ENCODE data around the gene PTH2R.
"Not testable (repeated sequence)": the region's sequence is repeated elsewhere in the genome, so short reads cannot be mapped to it uniquely, and the experiment has no call there.

The PTH2R gene

GRCh38 chr2:208396796-208397195, 9.8 kb upstream of the PTH2R start:
- not testable (repeated sequence) for DNase-seq (ENCODE audit: low spot score)

DNA sequence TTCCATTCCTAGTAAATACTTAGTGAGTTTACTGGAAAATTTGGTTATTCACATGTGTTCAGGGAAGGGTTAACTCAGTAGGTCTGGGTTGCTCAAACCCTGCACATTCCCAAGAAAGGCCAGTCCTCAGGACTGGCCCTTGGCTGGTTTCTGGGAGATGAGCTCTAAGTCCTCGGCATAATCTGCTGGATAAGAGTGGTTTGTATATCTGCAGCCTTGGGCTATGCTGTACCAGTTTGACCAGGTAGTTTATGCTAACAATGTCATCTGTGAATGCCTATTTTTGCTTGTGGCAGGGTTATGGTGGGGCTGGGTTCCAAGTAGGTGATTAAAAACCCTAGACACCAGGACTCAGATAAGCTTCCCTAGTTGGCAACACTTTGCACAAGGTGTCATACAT, 7.4 kb upstream of the PTH2R start:
- DNase-seq (ENCODE audit: low spot score) = no peak

GRCh38 chr2:208407667-208408066, 1.1 kb downstream of the PTH2R start:
- DNase-seq (ENCODE audit: low spot score) = no peak

DNA sequence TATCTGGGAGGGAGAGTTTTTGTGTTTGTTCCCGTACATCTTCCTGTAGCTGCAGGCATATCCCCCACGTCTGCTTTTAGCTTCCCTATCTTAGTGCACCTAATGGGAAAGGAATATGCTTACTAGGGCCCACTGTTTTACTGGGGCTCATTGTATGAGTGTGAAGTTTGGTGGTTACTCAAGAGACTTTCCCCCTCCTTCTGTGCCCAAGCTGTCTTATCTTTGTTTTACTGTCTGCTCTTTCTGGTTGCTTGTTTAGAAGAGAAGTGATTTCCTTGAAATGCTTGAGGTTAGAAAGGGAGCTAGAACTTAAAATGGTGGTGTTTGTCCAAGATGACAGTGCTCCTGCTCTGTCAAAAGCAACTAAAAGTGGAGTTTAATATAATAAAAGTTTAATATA, 7.3 kb downstream of the PTH2R start:
- DNase-seq (ENCODE audit: low spot score) = no peak

GRCh38 chr2:208415255-208415654, 8.7 kb downstream of the PTH2R start:
- no peak for DNase-seq (ENCODE audit: low spot score)

DNA sequence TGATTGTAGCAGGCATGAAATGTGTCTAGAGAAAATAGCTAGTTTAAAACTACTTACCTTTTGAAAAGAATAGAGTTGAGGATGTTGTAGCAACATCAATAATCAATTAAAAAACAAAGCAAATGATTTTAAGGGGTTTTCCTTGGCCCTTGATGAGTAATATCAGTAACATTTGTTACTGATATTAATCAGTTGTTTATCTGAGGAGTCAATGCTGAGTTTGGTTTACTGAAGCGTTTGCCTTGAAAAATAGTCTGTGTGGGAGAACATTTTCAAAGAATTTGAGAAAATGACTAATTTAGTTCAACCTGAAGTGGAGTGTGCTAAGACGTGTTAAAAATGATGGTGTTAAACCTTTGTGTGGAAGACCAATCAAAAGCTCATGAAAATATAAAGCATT, 9.3 kb downstream of the PTH2R start:
- DNase-seq (ENCODE audit: low spot score) = no peak

- DNase-seq (ENCODE audit: low spot score) = no peak
These were observed 19.9 kb downstream of the PTH2R start for GRCh38 chr2:208426412-208427045.

GRCh38 chr2:208437755-208438154, 31.2 kb downstream of the PTH2R start:
- DNase-seq (ENCODE audit: low spot score) = no peak

GRCh38 chr2:208440716-208441115, 34.1 kb downstream of the PTH2R start:
- no peak for DNase-seq (ENCODE audit: low spot score)

GRCh38 chr2:208441951-208442350, 35.4 kb downstream of the PTH2R start:
- no peak for DNase-seq (ENCODE audit: low spot score)

DNA sequence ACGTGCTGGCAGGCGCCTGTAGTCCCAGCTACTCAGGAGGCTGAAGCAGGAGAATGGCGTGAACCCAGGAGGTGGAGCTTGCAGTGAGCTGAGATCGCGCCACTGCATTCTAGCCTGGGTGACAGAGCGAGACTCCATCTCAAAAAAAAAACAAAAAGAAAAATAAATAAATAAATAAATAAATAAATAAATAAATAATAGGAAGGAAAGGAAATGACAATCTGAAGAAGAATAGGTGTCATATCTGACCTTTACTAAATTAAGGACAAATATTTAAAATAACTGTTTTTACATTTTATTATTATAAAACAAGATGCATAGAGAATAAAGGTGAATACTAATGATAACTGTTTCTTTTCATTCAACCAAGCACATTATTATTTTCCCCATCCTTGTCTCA, 40.9 kb downstream of the PTH2R start:
- DNase-seq (ENCODE audit: low spot score) = not testable (repeated sequence)

DNA sequence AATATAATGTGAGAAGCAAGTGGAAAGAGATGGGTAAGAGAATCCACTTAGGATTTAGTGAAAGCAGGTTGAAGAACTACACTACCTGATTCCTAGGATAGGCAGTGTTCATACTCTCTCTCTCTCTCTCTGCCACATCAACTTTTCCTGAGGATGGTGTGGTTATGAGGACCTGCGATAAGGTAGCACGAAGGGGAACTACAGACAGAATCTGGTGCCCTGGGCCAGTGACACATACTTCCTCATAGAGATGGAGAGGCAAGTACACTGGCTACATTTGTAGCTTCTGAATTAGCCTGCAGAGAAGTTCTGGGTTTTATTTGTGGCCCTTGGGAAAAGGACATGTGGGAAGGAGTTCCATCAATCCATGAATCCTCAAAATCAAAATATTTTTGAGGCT, 44.5 kb downstream of the PTH2R start:
- DNase-seq (ENCODE audit: low spot score) = no peak

- peak; percentile 9 for DNase-seq (ENCODE audit: low spot score)
These were observed 48.3 kb downstream of the PTH2R start for GRCh38 chr2:208454861-208455260.

- no peak for DNase-seq (ENCODE audit: low spot score)
These were observed 57.1 kb downstream of the PTH2R start for GRCh38 chr2:208463721-208464120.

DNA sequence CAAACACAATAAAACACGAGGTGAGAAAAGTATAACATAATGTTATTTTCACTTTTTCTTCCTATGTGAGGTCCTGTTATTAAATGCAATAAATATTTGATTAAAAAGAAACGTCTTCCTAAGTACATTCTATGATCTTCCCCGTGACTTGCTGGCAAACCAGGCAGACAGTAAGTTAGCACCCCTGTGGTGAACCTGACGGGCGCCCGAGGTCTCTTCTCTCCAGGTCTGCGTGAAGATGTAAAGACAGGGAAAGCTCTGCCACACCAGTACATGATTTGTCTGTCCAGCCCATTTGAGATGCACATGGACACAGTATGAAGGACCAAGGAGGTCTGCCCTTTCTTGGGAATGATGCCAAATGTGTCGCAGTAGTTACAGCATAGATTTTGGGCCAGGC, 57.6 kb downstream of the PTH2R start:
- DNase-seq (ENCODE audit: low spot score) = no peak

DNA sequence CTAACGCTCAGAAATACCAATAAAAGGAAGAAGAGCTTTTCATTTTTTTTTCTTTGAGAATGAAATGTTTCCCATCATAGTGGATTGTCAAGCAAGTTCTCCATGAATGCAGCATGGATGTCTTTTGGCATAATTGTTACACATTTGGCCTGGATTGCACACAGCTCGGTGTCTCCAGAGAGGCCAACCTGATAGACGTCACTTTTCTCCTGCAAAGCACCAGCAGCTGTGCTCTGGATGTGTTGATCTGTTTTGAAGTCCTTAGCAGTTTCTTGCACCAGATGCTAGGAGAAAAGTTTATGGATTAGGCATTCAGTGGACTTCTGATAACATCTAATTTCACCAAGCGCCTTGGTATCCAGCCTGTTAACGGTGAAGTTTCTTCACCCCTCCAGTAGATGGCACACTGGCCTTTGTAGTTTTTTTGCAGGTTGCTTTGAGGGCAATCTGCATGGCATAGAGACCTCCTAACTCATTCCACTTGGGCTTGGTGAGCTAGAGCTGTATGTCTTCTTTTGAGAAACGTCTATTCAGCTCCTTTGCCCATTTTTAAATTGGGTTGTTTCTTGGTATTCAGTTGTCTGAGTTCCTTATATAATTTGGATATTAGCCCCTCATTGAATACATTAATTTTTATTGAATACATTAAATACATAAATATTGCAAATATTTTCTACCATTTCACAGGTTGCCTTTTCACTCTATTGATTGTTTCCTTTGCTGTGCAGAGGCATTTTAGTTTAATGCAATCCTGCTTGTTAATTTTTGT, 59.7 kb downstream of the PTH2R start:
- DNase-seq (ENCODE audit: low spot score) = peak; percentile 39

DNA sequence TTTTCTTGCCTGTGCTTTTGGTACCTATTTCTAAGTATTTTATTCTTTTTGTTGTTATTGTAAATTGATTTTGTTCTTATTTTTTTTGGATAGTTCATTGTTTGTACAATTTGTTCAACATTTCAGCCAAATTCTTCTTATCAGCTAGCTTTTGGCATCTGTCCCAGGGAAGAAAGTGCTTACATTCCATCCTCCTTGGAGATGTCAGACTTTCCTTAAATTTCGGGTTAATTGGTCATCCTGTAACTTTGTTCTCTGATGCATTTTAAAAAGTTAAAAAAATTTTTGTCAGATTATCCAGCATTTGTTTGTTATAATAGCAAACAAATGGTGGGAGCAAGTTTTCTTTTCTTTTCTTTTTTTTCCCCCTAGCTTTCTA, 60.3 kb downstream of the PTH2R start:
- no peak for DNase-seq (ENCODE audit: low spot score)

GRCh38 chr2:208467564-208467963, 61.0 kb downstream of the PTH2R start:
- no peak for DNase-seq (ENCODE audit: low spot score)

- DNase-seq (ENCODE audit: low spot score) = no peak
These were observed 71.1 kb downstream of the PTH2R start for GRCh38 chr2:208477741-208478140.

DNA sequence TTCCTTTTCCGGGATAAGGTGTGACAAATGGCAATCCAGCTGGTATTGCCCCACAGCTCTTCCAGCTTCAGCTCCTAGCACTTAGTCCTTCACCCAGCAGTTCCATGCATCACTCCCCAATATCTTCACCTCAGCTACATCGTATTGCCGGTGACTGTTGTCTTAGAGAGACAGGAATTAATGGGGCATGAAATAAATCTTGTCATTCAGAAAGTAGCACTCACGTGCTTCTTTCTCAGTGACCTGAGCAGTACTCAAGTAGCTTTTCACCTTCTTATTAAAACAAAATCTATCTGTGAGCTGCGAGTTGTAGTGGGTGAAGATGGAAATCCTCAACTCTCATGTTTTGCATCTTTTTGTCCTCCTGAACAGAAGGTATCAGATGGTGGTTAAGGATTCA, 72.8 kb downstream of the PTH2R start:
- DNase-seq (ENCODE audit: low spot score) = no peak

DNA sequence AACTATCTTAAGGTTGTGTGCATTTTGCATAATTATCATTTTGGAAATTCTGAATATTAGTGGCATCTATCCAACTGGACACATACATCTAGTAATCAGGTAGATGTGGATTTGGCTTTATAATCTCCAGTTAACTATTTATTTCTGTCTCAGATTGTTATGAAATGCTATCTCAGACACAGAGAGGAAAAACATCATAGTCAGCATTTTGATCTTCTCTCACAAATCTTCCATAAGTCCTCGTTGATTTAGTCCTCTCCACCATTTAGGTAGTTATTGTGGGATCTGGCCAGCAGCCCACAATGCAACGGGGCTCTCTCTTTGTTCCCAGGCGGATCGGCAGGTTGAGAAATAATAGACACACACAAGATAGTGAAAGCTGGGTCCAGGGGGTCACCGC, 75.4 kb downstream of the PTH2R start:
- DNase-seq (ENCODE audit: low spot score) = not testable (repeated sequence)

- not testable (repeated sequence) for DNase-seq (ENCODE audit: low spot score)
These were observed 75.9 kb downstream of the PTH2R start for GRCh38 chr2:208482453-208483015.

DNA sequence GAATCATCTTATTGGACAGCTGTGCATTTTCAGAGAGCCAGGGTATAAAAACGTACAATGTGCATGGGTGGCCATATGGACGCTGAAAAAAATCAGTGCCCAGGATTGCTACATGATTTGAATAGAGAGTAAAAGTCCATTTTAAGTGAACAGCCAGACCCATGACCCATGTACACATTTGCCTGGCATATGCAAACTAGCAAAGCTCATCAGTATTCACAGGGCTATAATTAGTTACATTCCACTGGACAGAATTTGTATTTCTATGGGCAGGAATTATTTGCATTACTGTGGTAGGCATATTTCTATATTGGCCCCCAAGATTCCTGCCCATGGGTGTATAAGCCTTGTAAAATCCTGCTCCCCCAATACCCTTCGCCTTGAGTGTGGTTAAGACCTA, 78.8 kb downstream of the PTH2R start:
- DNase-seq (ENCODE audit: low spot score) = no peak
